ENCODE results near the gene ZNF462. TPM values are rescaled to one million over a fixed set of nuclear protein-coding genes. Genes with fewer than 3 reads are reported as not detected.

ZNF462 gene
- total and polyA plus RNA-seq, 2 experiments from 2014 or later, result 40.0 to 101 TPM

- no peak overlapping the region for H3K27ac Mint-ChIP-seq
- H3K36me3 Mint-ChIP-seq (ENCODE audit: low read depth), result peaks cover 82% of the 10 kb centered on the region
- no peaks in the 10 kb centered on the region for H3K27me3 Mint-ChIP-seq (ENCODE audit: insufficient read depth, low read depth, poor library complexity)
- DNase-seq (ENCODE audit: low spot score) (no peak), ATAC-seq (no peak)
- peaks cover 17% of the 10 kb centered on the region for H4K20me1 ChIP-seq (replicated peaks; ENCODE audit: insufficient read depth)
- H3K9me2 ChIP-seq (ENCODE audit: insufficient read depth), result 0 out of 2 replicates have a peak, but pooled peaks cover 2% of the 10 kb centered on the region
- H3K27ac ChIP-seq (ENCODE audit: low read depth), result no peak overlapping the region
- TF ChIP-seq EZH2phosphoT487 (IDR thresholded peaks at IDR 0.05; ENCODE audit: unreplicated experiment), result no peak
- TF ChIP-seq REST (IDR thresholded peaks at IDR 0.05; ENCODE audit: unreplicated experiment), result no peak
- TF ChIP-seq ETS1 (IDR thresholded peaks at IDR 0.05), result no peak
- no peak for TF ChIP-seq NANOG (IDR thresholded peaks at IDR 0.05; ENCODE audit: borderline replicate concordance)
- no peak for TF ChIP-seq CREB1 (CRISPR knock-in tag; IDR thresholded peaks at IDR 0.05; ENCODE audit: low read depth)
- TF ChIP-seq EZH2 (IDR thresholded peaks at IDR 0.05; ENCODE audit: low read depth, unreplicated experiment), result no peak
- TF ChIP-seq CTCF (conservative IDR thresholded peaks at IDR 0.05; ENCODE audit: low read depth in 2 of 2), result no peak
- TF ChIP-seq ZNF331 (CRISPR knock-in tag; IDR thresholded peaks at IDR 0.05; ENCODE audit: low read depth), result no peak
- no peak for TF ChIP-seq JUNB (IDR thresholded peaks at IDR 0.05; ENCODE audit: unreplicated experiment)
- H3K79me2 ChIP-seq (replicated peaks; ENCODE audit: insufficient read depth), result peaks cover 26% of the 10 kb centered on the region
- H3K4me1 Mint-ChIP-seq, result peaks cover 36% of the 10 kb centered on the region
- no peak overlapping the region for H2AFZ ChIP-seq
- H3K4me3 ChIP-seq, result no peak overlapping the region
- no peaks in the 10 kb centered on the region for H3F3A ChIP-seq (replicated peaks; ENCODE audit: low read depth)
- H3K9me3 Mint-ChIP-seq, result no peaks in the 10 kb centered on the region
- no peak overlapping the region for H3K4me3 Mint-ChIP-seq
- no peak overlapping the region for H3K4me2 ChIP-seq
- peaks cover 15% of the 10 kb centered on the region for H3K4me1 ChIP-seq (ENCODE audit: insufficient read depth)
- H3K36me3 ChIP-seq (ENCODE audit: insufficient read depth), result peaks cover 27% of the 10 kb centered on the region; the same call in 1 of the 2 replicates
- H3K27me3 ChIP-seq (ENCODE audit: insufficient read depth), result no peaks in the 10 kb centered on the region
These were observed 142.2 kb downstream of the ZNF462 start for GRCh38 chr9:107005201-107005600.
